Neutrophil (primary cell): Measurements from ENCODE around the gene SESN1.

Experiments
- H3K27ac ChIP-seq: fragments of 200-600 bp; sonication (generic); 2 replicates; pipeline ENCODE4 v1.5.1; 2016; ENCODE audit warnings: mild to moderate bottlenecking, moderate library complexity
- H3K27me3 ChIP-seq: fragments of 200-600 bp; sonication (generic); 2 replicates; pipeline ENCODE4 v1.6.0; 2016; ENCODE audit warnings: mild to moderate bottlenecking
- H3K36me3 ChIP-seq: fragments of 200-600 bp; sonication (generic); 2 replicates; pipeline ENCODE4 v1.5.1; 2017
- H3K4me1 ChIP-seq, 2 experiments: fragments of 200-600 bp in 1 of 2; sonication (generic) in 1 of 2; 1 replicate in 1 of 2; 2 replicates in 1 of 2; pipeline versions ENCODE4 v1.5.1 to v1.6.1; 2013 to 2016; ENCODE audit warnings: low read depth in 1 of 2, low read length in 1 of 2, mild to moderate bottlenecking in 1 of 2, moderate library complexity in 1 of 2; ENCODE audit not compliant: control insufficient read depth in 1 of 2, insufficient read depth in 1 of 2
- H3K4me3 ChIP-seq, 2 experiments: fragments of 200-600 bp in 1 of 2; sonication (generic) in 1 of 2; 1 replicate in 1 of 2; 2 replicates in 1 of 2; pipeline ENCODE4 v1.5.1; 2013 to 2016; ENCODE audit warnings: low read depth in 1 of 2, low read length in 1 of 2, mild to moderate bottlenecking in 1 of 2, moderate library complexity in 1 of 2
- H3K9me3 ChIP-seq: fragments of 200-600 bp; sonication (generic); 2 replicates; pipeline ENCODE4 v1.5.1; 2016
- TF ChIP-seq, protein P1 (sequence below): fragments of 200-600 bp; sonication (generic); IDR thresholded peaks from 2 replicates; pipeline ENCODE4 v1.5.1; 2016; ENCODE audit warnings: antibody characterized with exemption

Gene SESN1

DNA sequence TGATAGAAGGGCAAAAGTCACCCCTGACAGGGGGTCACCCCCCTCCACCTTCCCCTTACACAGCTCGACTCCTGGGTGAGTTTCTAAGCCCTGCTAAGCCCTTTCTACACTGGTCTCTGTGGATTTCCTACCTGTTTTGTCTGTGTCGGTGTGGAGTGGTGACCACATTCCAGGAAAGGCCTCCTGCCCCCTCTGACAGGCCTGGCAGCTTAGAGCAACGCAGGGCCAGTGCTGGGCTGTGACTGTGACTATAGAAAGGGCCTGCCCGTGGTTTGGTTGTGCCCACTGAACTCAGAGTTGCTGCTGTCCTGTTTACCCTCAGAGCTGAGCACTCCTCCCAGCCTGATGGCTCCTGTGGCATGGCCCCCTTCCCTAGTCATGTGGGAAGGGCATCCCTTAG lies 137.4 kb downstream of the SESN1 start:
- Histone ChIP-seq H3K4me3 (no peak overlapping the region), H3K36me3 (no peaks in the 10 kb centered on the region), H3K4me1 (peaks cover 23 to 24% of the 10 kb centered on the region in 2 experiments)

DNA sequence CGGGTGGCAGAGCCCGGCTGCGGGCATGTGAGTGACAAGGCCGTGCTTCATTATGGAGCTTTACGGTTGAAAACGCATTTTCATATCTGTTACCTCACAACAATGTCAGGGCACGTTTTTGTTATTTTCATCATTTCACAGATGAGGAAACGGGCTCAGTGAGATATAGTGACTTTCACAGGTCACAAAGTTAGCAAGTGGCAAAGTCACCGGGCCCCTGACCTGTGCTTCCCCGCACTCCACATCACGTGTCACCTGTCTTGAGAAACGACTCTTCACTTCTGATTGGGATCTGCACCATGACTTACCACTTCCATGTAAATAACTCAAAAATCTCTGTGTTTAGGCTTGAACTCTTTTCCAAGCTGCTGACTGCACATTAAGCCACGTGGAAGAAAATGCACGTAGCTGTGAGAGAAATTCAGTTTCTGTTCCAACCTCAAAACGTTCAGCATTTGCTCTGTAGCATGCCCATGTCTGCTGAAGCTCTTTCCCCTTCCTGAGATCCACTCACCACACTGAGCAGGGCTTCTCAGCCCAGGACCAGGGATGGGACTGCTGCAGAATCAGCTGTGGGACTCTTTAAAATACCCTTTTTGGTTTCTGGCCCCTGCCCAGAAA lies 139.2 kb downstream of the SESN1 start:
- Histone ChIP-seq H3K36me3 (no peaks in the 10 kb centered on the region), H3K9me3 (no peaks in the 10 kb centered on the region), H3K27me3 (no peaks in the 10 kb centered on the region), H3K4me3 (no peak overlapping the region), H3K4me1 (peaks cover 30 to 34% of the 10 kb centered on the region in 2 experiments), H3K27ac (no peak overlapping the region)
- TF ChIP-seq, protein P1, sequence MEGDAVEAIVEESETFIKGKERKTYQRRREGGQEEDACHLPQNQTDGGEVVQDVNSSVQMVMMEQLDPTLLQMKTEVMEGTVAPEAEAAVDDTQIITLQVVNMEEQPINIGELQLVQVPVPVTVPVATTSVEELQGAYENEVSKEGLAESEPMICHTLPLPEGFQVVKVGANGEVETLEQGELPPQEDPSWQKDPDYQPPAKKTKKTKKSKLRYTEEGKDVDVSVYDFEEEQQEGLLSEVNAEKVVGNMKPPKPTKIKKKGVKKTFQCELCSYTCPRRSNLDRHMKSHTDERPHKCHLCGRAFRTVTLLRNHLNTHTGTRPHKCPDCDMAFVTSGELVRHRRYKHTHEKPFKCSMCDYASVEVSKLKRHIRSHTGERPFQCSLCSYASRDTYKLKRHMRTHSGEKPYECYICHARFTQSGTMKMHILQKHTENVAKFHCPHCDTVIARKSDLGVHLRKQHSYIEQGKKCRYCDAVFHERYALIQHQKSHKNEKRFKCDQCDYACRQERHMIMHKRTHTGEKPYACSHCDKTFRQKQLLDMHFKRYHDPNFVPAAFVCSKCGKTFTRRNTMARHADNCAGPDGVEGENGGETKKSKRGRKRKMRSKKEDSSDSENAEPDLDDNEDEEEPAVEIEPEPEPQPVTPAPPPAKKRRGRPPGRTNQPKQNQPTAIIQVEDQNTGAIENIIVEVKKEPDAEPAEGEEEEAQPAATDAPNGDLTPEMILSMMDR: no peak

More for the DNA sequence above, 137.4 kb downstream of the SESN1 start:
- no peak overlapping the region for H3K27ac ChIP-seq
- no peaks in the 10 kb centered on the region for H3K27me3 ChIP-seq
- TF ChIP-seq, protein P1: no peak
- no peaks in the 10 kb centered on the region for H3K9me3 ChIP-seq

DNA sequence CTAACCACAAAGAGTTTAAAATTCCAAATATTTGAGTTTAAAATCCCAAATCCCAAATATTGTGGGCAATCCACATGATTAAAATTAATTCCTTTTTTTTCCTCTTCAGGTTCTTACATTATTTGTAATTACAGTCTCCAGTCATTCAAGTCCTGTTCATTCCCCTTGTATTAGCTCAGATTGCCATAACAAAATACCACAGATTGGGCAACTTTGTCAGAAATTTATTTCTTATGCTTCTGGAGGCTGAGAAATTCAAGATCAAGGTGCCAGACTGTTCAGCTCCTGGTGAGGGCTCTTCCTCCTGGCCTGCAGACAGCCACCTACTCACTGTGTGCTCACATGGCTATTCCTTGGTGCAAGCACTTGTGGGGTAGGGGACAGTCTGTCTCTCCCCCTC lies 141.0 kb downstream of the SESN1 start:
- no peaks in the 10 kb centered on the region for H3K9me3 ChIP-seq
- H3K4me3 ChIP-seq: no peak overlapping the region
- no peak overlapping the region for H3K27ac ChIP-seq
- no peaks in the 10 kb centered on the region for H3K36me3 ChIP-seq
- peaks cover 12 to 17% of the 10 kb centered on the region in 2 experiments for H3K4me1 ChIP-seq
- no peaks in the 10 kb centered on the region for H3K27me3 ChIP-seq
- TF ChIP-seq, protein P1: no peak

GRCh38 chr6:108952776-108953486 lies 141.7 kb downstream of the SESN1 start:
- TF ChIP-seq, protein P1: no peak

GRCh38 chr6:108951351-108951953 lies 143.2 kb downstream of the SESN1 start:
- no peak overlapping the region for H3K4me3 ChIP-seq
- no peaks in the 10 kb centered on the region for H3K36me3 ChIP-seq
- H3K9me3 ChIP-seq: no peaks in the 10 kb centered on the region
- H3K27me3 ChIP-seq: no peaks in the 10 kb centered on the region
- TF ChIP-seq, protein P1: no peak
- H3K4me1 ChIP-seq: peaks cover 6 to 11% of the 10 kb centered on the region in 2 experiments
- no peak overlapping the region for H3K27ac ChIP-seq

More at GRCh38 chr6:108952776-108953486, 141.7 kb downstream of the SESN1 start:
- Histone ChIP-seq H3K27me3 (no peaks in the 10 kb centered on the region), H3K36me3 (no peaks in the 10 kb centered on the region), H3K4me3 (no peak overlapping the region), H3K4me1 (peaks cover 6 to 11% of the 10 kb centered on the region in 2 experiments), H3K9me3 (no peaks in the 10 kb centered on the region), H3K27ac (no peak overlapping the region)
